Activated CD8-positive, alpha-beta T cell treated with anti-CD3 and anti-CD28 coated beads, Interleukin-2, amount 10 ng/mL, durations not matched to agents 7 days and 5 days (primary cell): ENCODE measurements around the gene SLC1A7. TPM values are rescaled to one million over a fixed set of nuclear protein-coding genes. Genes with fewer than 3 reads are reported as not detected.

Experiments used
- ATAC-seq: fragments of 150-1000 bp; cut with Tn5 transposase; one replicate; pipeline ENCODE4 v1.10.0; 2021; ENCODE audit warnings: moderate library complexity
- CTCF ChIA-PET: fragments of 350-600 bp; sonication (Branson Sonifier 250); formaldehyde crosslinking; loops from one replicate; lab custom pipeline; 2021; ENCODE audit warnings: antibody characterized with exemption; lab: Charles Lee
- POLR2A ChIA-PET: fragments of 350-600 bp; sonication (Branson Sonifier 250); formaldehyde crosslinking; loops from one replicate; lab custom pipeline; 2021; ENCODE audit warnings: antibody characterized with exemption; lab: Charles Lee
- DNase-seq: peaks from one replicate; pipeline ENCODE4 v3.0.0-alpha.2; 2020
- H3K27ac Mint-ChIP-seq: one replicate; pipeline ENCODE4 v1.8.0; 2021; ENCODE audit warnings: mild to moderate bottlenecking, mixed read lengths
- H3K27me3 Mint-ChIP-seq: one replicate; pipeline ENCODE4 v1.8.0; 2021; ENCODE audit warnings: low read depth, mixed read lengths
- H3K36me3 Mint-ChIP-seq: one replicate; pipeline ENCODE4 v1.8.0; 2021; ENCODE audit warnings: low read depth, mixed read lengths
- H3K4me1 Mint-ChIP-seq: one replicate; pipeline ENCODE4 v1.8.0; 2021; ENCODE audit warnings: low read depth, mixed read lengths
- H3K4me3 Mint-ChIP-seq: one replicate; pipeline ENCODE4 v1.8.0; 2021; ENCODE audit warnings: mild to moderate bottlenecking, mixed read lengths
- H3K9me3 Mint-ChIP-seq: one replicate; pipeline ENCODE4 v1.8.0; 2022; ENCODE audit warnings: mixed read lengths; ENCODE audit not compliant: insufficient read depth
- total RNA-seq, 2 experiments: library from RNA; stranded (reverse); gene quantifications; one replicate each; pipeline ENCODE4 v1.2.3, GENCODE V29; 2021

SLC1A7 gene
- total RNA-seq, 2 experiments from 2014 or later = not detected

GRCh38 chr1:53075206-53075605 is 67.2 kb downstream of the SLC1A7 start:
- Mint-ChIP-seq H3K27me3 (no peaks in the 10 kb centered on the region), H3K4me1 (no peaks in the 10 kb centered on the region), H3K36me3 (no peaks in the 10 kb centered on the region), H3K9me3 (no peaks in the 10 kb centered on the region), H3K27ac (no peak overlapping the region), H3K4me3 (no peak overlapping the region)
- no peak for DNase-seq
- ATAC-seq = no peak
- ChIA-PET CTCF (no interaction called here), POLR2A (no interaction called here)

- DNase-seq (no peak), ATAC-seq (no peak)
- no peaks in the 10 kb centered on the region for H3K36me3 Mint-ChIP-seq
- CTCF ChIA-PET = no interaction called here
- H3K4me3 Mint-ChIP-seq = no peak overlapping the region
- H3K27me3 Mint-ChIP-seq = no peaks in the 10 kb centered on the region
- no peak overlapping the region for H3K27ac Mint-ChIP-seq
- POLR2A ChIA-PET = no interaction called here
- H3K9me3 Mint-ChIP-seq = no peaks in the 10 kb centered on the region
- no peaks in the 10 kb centered on the region for H3K4me1 Mint-ChIP-seq
Observed at GRCh38 chr1:53074313-53075154, 67.9 kb downstream of the SLC1A7 start.

- ATAC-seq = no peak
- Mint-ChIP-seq H3K27me3 (no peaks in the 10 kb centered on the region), H3K27ac (no peak overlapping the region), H3K4me1 (no peaks in the 10 kb centered on the region), H3K36me3 (no peaks in the 10 kb centered on the region), H3K4me3 (no peak overlapping the region), H3K9me3 (no peaks in the 10 kb centered on the region)
- CTCF ChIA-PET = no interaction called here
- POLR2A ChIA-PET = no interaction called here
- DNase-seq = no peak
Observed at GRCh38 chr1:53073868-53074311, 68.5 kb downstream of the SLC1A7 start.

GRCh38 chr1:53073287-53073686 is 69.2 kb downstream of the SLC1A7 start:
- ATAC-seq (no peak), DNase-seq (no peak)
- ChIA-PET CTCF (no interaction called here), POLR2A (no interaction called here)
- Mint-ChIP-seq H3K27me3 (no peaks in the 10 kb centered on the region), H3K4me1 (no peaks in the 10 kb centered on the region), H3K36me3 (no peaks in the 10 kb centered on the region), H3K27ac (no peak overlapping the region), H3K9me3 (no peaks in the 10 kb centered on the region), H3K4me3 (no peak overlapping the region)

GRCh38 chr1:53071915-53072314 is 70.5 kb downstream of the SLC1A7 start:
- no peak overlapping the region for H3K4me3 Mint-ChIP-seq
- no peaks in the 10 kb centered on the region for H3K27me3 Mint-ChIP-seq
- no peak overlapping the region for H3K27ac Mint-ChIP-seq
- ChIA-PET CTCF (interaction anchor here (1.1 kb wide), 1 partner anchor 111 kb away, joined by 3 read pairs; no protein-coding TSS in a partner anchor), POLR2A (no interaction called here)
- no peaks in the 10 kb centered on the region for H3K4me1 Mint-ChIP-seq
- DNase-seq (no peak), ATAC-seq (no peak)
- no peaks in the 10 kb centered on the region for H3K9me3 Mint-ChIP-seq
- H3K36me3 Mint-ChIP-seq = no peaks in the 10 kb centered on the region

- Mint-ChIP-seq H3K4me1 (no peaks in the 10 kb centered on the region), H3K27me3 (no peaks in the 10 kb centered on the region), H3K4me3 (no peak overlapping the region), H3K27ac (no peak overlapping the region), H3K36me3 (no peaks in the 10 kb centered on the region), H3K9me3 (no peaks in the 10 kb centered on the region)
- DNase-seq (no peak), ATAC-seq (no peak)
- ChIA-PET POLR2A (interaction anchor here (0.9 kb wide), 1 partner anchor 10 kb away, joined by 3 read pairs; the partner anchor contains the start of gene PODN), CTCF (interaction anchor here (1.1 kb wide), 1 partner anchor 111 kb away, joined by 3 read pairs; no protein-coding TSS in a partner anchor)
Observed at GRCh38 chr1:53071167-53071865, 71.1 kb downstream of the SLC1A7 start.

GRCh38 chr1:53070621-53071020 is 71.8 kb downstream of the SLC1A7 start:
- H3K4me3 Mint-ChIP-seq = no peak overlapping the region
- no peak overlapping the region for H3K27ac Mint-ChIP-seq
- H3K4me1 Mint-ChIP-seq = no peaks in the 10 kb centered on the region
- H3K27me3 Mint-ChIP-seq = no peaks in the 10 kb centered on the region
- ChIA-PET POLR2A (interaction anchor here (0.9 kb wide), 1 partner anchor 9 kb away, joined by 3 read pairs; the partner anchor contains the start of gene PODN), CTCF (interaction anchor here (1.1 kb wide), 1 partner anchor 112 kb away, joined by 3 read pairs; no protein-coding TSS in a partner anchor)
- H3K36me3 Mint-ChIP-seq = no peaks in the 10 kb centered on the region
- DNase-seq (no peak), ATAC-seq (no peak)
- no peaks in the 10 kb centered on the region for H3K9me3 Mint-ChIP-seq

- no peaks in the 10 kb centered on the region for H3K36me3 Mint-ChIP-seq
- H3K4me3 Mint-ChIP-seq = no peak overlapping the region
- no peak overlapping the region for H3K27ac Mint-ChIP-seq
- ATAC-seq = no peak
- POLR2A ChIA-PET = interaction anchor here (0.7 kb wide), 1 partner anchor 516 kb away, joined by 3 read pairs; no protein-coding TSS in a partner anchor
- H3K27me3 Mint-ChIP-seq = no peaks in the 10 kb centered on the region
- H3K4me1 Mint-ChIP-seq = no peaks in the 10 kb centered on the region
- CTCF ChIA-PET = no interaction called here
- no peaks in the 10 kb centered on the region for H3K9me3 Mint-ChIP-seq
- DNase-seq = no peak
Observed at GRCh38 chr1:53069663-53070327, 72.6 kb downstream of the SLC1A7 start.

GRCh38 chr1:53069265-53069662 is 73.2 kb downstream of the SLC1A7 start:
- no peaks in the 10 kb centered on the region for H3K9me3 Mint-ChIP-seq
- ATAC-seq (no peak), DNase-seq (no peak)
- ChIA-PET POLR2A (interaction anchor here (0.5 to 0.7 kb wide), 2 partner anchors 516 to 1122 kb away, joined by 3 read pairs; no protein-coding TSS in a partner anchor), CTCF (no interaction called here)
- H3K4me1 Mint-ChIP-seq = no peaks in the 10 kb centered on the region
- no peak overlapping the region for H3K4me3 Mint-ChIP-seq
- peaks cover 5% of the 10 kb centered on the region for H3K27me3 Mint-ChIP-seq
- no peaks in the 10 kb centered on the region for H3K36me3 Mint-ChIP-seq
- H3K27ac Mint-ChIP-seq = no peak overlapping the region

- Mint-ChIP-seq H3K27ac (no peak overlapping the region), H3K4me3 (no peak overlapping the region), H3K27me3 (peaks cover 13% of the 10 kb centered on the region), H3K36me3 (no peaks in the 10 kb centered on the region), H3K4me1 (no peaks in the 10 kb centered on the region), H3K9me3 (no peaks in the 10 kb centered on the region)
- ChIA-PET CTCF (interaction anchor here (0.8 to 1.4 kb wide), 2 partner anchors 110 to 114 kb away, joined by 3 to 4 read pairs; no protein-coding TSS in a partner anchor), POLR2A (interaction anchor here (0.5 kb wide), 1 partner anchor 1121 kb away, joined by 3 read pairs; no protein-coding TSS in a partner anchor)
- ATAC-seq (no peak), DNase-seq (no peak)
Observed at GRCh38 chr1:53068314-53069099, 73.9 kb downstream of the SLC1A7 start.

- ATAC-seq (no peak), DNase-seq (no peak)
- POLR2A ChIA-PET = no interaction called here
- H3K27me3 Mint-ChIP-seq = peaks cover 19% of the 10 kb centered on the region
- CTCF ChIA-PET = interaction anchor here (0.8 to 1.4 kb wide), 2 partner anchors 111 to 115 kb away, joined by 3 to 4 read pairs; no protein-coding TSS in a partner anchor
- no peaks in the 10 kb centered on the region for H3K9me3 Mint-ChIP-seq
- no peaks in the 10 kb centered on the region for H3K36me3 Mint-ChIP-seq
- H3K4me3 Mint-ChIP-seq = no peak overlapping the region
- H3K4me1 Mint-ChIP-seq = peaks cover 2% of the 10 kb centered on the region
- no peak overlapping the region for H3K27ac Mint-ChIP-seq
Observed at GRCh38 chr1:53067886-53068285, 74.6 kb downstream of the SLC1A7 start.
